PC-3 (cell line): ENCODE results near the gene JAZF1. TPM values are rescaled to one million over a fixed set of nuclear protein-coding genes. Genes with fewer than 3 reads are reported as not detected.

ENCODE experiments used
- ATAC-seq: fragments of 200-7000 bp; cut with Tn5 transposase; 2 replicates; pipeline ENCODE4 v1.9.1; 2020; ENCODE audit warnings: mild to moderate bottlenecking, moderate library complexity
- BruUV-seq: library from RNA; stranded (reverse); fragments of 400-500 nt; replicated peaks from 2 replicates; lab custom pipeline; 2021; lab: Mats Ljungman, UMichigan
- CTCF ChIA-PET: fragments of 300-600 bp; sonication (Branson Sonifier 250); formaldehyde crosslinking; loops from one replicate; lab custom pipeline; 2022; ENCODE audit warnings: antibody characterized with exemption; lab: Charles Lee
- POLR2A ChIA-PET: fragments of 300-600 bp; sonication (Branson Sonifier 250); formaldehyde crosslinking; loops from one replicate; lab custom pipeline; 2022; ENCODE audit warnings: antibody characterized with exemption; ENCODE audit not compliant: unreplicated experiment; lab: Charles Lee
- DNase-seq: peaks from one replicate; pipeline ENCODE4 v3.0.0-alpha.2; 2015
- H2AFZ ChIP-seq: fragments of 300-600 bp; sonication (generic); 2 replicates; pipeline ENCODE4 v1.6.0; 2016; ENCODE audit warnings: antibody characterized with exemption, low read length
- H3F3A ChIP-seq: fragments of 300-600 bp; sonication (generic); one replicate; pipeline ENCODE4 v1.6.0; 2017; ENCODE audit warnings: antibody characterized with exemption, low read length, control low read depth, mild to moderate bottlenecking; ENCODE audit not compliant: unreplicated experiment
- H3K27ac ChIP-seq: fragments of 300-600 bp; sonication (generic); 2 replicates; pipeline ENCODE4 v1.5.1; 2016; ENCODE audit warnings: mild to moderate bottlenecking, low read length
- H3K27me3 ChIP-seq: fragments of 300-600 bp; sonication (generic); 2 replicates; pipeline ENCODE4 v1.6.1; 2016; ENCODE audit warnings: low read length, mixed read lengths
- H3K36me3 ChIP-seq: fragments of 300-600 bp; sonication (generic); 2 replicates; pipeline ENCODE4 v1.6.1; 2016; ENCODE audit warnings: low read depth, mixed run types, low read length, mixed read lengths
- H3K4me1 ChIP-seq: fragments of 300-600 bp; sonication (generic); 2 replicates; pipeline ENCODE4 v1.5.1; 2016; ENCODE audit warnings: low read length; ENCODE audit not compliant: insufficient read depth
- H3K4me2 ChIP-seq: fragments of 300-600 bp; sonication (generic); 2 replicates; pipeline ENCODE4 v1.6.0; 2016; ENCODE audit warnings: low read length
- H3K4me3 ChIP-seq: fragments of 300-600 bp; sonication (generic); 2 replicates; pipeline ENCODE4 v1.5.1; 2016; ENCODE audit warnings: mild to moderate bottlenecking, low read length, mixed read lengths
- H3K79me2 ChIP-seq: fragments of 300-600 bp; sonication (generic); 2 replicates; pipeline ENCODE4 v1.6.1; 2017; ENCODE audit warnings: low read length, mixed read lengths
- H3K9ac ChIP-seq: fragments of 300-600 bp; sonication (generic); 2 replicates; pipeline ENCODE4 v1.6.0; 2016; ENCODE audit warnings: mild to moderate bottlenecking, low read length
- H3K9me2 ChIP-seq: fragments of 300-600 bp; sonication (generic); replicated peaks from 2 replicates; pipeline ENCODE4 v1.6.1; 2016; ENCODE audit warnings: mixed run types, low read length, mixed read lengths
- H3K9me3 ChIP-seq: fragments of 300-600 bp; sonication (generic); 2 replicates; pipeline ENCODE4 v1.6.1; 2016; ENCODE audit warnings: low read length, mixed read lengths
- H4K20me1 ChIP-seq: fragments of 300-600 bp; sonication (generic); 2 replicates; pipeline ENCODE4 v1.6.1; 2016; ENCODE audit warnings: low read length, mixed read lengths
- CTCF ChIP-seq: fragments of 300-600 bp; sonication (generic); conservative IDR thresholded peaks from 2 replicates; pipeline ENCODE4 v1.5.1; 2017; ENCODE audit warnings: antibody characterized with exemption, low read depth, mild to moderate bottlenecking, low read length
- EZH2 ChIP-seq: fragments of 300-600 bp; sonication (generic); IDR thresholded peaks from one replicate; pipeline ENCODE4 v1.6.1; 2017; ENCODE audit warnings: antibody characterized with exemption, mild to moderate bottlenecking, low read length; ENCODE audit not compliant: unreplicated experiment
- EZH2phosphoT487 ChIP-seq: fragments of 300-600 bp; sonication (generic); IDR thresholded peaks from 2 replicates; pipeline ENCODE4 v1.6.1; 2018; ENCODE audit warnings: mild to moderate bottlenecking, antibody characterized with exemption, low read length, borderline replicate concordance
- intact Hi-C: fragments of 100-400 bp; cut with micrococcal nuclease; formaldehyde crosslinking; loops from 2 replicates; pipeline ENCODE4 v1.9.0; 2023
- total RNA-seq: library from RNA; depleted of rRNA; stranded (reverse); fragments of >200 nt; gene quantifications from 2 replicates; pipeline ENCODE4 v1.2.3, GENCODE V29; 2014

Gene JAZF1
- total RNA-seq, 1 experiment from 2014 or later: 2.3 TPM

- intact Hi-C loops: no loop called here
- Histone ChIP-seq H2AFZ (no peak overlapping the region), H3K27ac (no peak overlapping the region), H3K9ac (no peak overlapping the region), H3K79me2 (no peaks in the 10 kb centered on the region), H3K36me3 (no peaks in the 10 kb centered on the region), H3K9me3 (no peaks in the 10 kb centered on the region), H3K27me3 (no peaks in the 10 kb centered on the region), H3K9me2 (no peaks in the 10 kb centered on the region), H3K4me2 (no peak overlapping the region), H4K20me1 (no peaks in the 10 kb centered on the region), H3K4me3 (no peak overlapping the region), H3F3A (no peaks in the 10 kb centered on the region), H3K4me1 (peaks cover 32% of the 10 kb centered on the region)
- DNase-seq (no peak), ATAC-seq (no peak)
- ChIA-PET POLR2A (no interaction called here), CTCF (interaction anchor here (0.6 kb wide), 1 partner anchor 32 kb away, joined by 5 read pairs; no protein-coding TSS in a partner anchor)
- TF ChIP-seq CTCF: no peak
- TF ChIP-seq EZH2: no peak
- no peak for TF ChIP-seq EZH2phosphoT487
- BruUV-seq: no TSS peak
These were observed 115.3 kb downstream of the JAZF1 start for GRCh38 chr7:28065308-28065707.

GRCh38 chr7:28064437-28064836 lies 116.2 kb downstream of the JAZF1 start:
- H3K9me3 ChIP-seq: no peaks in the 10 kb centered on the region
- H3K9me2 ChIP-seq: no peaks in the 10 kb centered on the region
- ChIA-PET CTCF (interaction anchor here (0.6 kb wide), 1 partner anchor 33 kb away, joined by 5 read pairs; no protein-coding TSS in a partner anchor), POLR2A (no interaction called here)
- H4K20me1 ChIP-seq: no peaks in the 10 kb centered on the region
- no peaks in the 10 kb centered on the region for H3K79me2 ChIP-seq
- H3K27me3 ChIP-seq: no peaks in the 10 kb centered on the region
- intact Hi-C loops: no loop called here
- TF ChIP-seq EZH2phosphoT487: no peak
- TF ChIP-seq EZH2: no peak
- TF ChIP-seq CTCF: no peak
- H3F3A ChIP-seq: no peaks in the 10 kb centered on the region
- peaks cover 32% of the 10 kb centered on the region for H3K4me1 ChIP-seq
- no TSS peak for BruUV-seq
- no peak overlapping the region for H3K4me2 ChIP-seq
- DNase-seq: no peak
- H3K4me3 ChIP-seq: no peak overlapping the region
- ATAC-seq: no peak
- H3K27ac ChIP-seq: no peak overlapping the region
- no peak overlapping the region for H3K9ac ChIP-seq
- H2AFZ ChIP-seq: no peak overlapping the region
- H3K36me3 ChIP-seq: no peaks in the 10 kb centered on the region
